ENCODE data around the gene HOXD4. TPM values are rescaled to one million over a fixed set of nuclear protein-coding genes. Genes with fewer than 3 reads are reported as not detected.

Gene HOXD4
- total and polyA plus RNA-seq, 2 donors: 2.0 to 4.0 TPM

DNA sequence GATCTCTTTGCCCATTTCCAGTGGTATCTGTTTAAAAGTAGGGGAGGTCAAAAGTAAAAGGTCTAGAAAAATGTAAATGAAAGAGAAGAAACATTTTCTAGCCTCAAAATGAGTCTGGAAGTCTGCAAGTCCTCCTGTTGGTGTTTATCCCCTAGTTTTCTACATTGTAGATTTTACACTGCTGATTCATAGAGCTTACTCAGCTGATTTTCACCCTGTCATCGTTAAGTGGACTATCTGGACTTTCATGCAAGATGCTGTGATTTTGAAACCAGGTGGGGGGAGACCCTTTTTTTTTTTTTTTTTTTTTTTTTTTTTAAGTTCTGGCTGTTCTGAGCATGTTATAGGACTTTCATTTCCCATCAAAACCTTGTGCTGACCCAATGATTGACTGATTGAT lies 16.0 kb downstream of the HOXD4 start:
- no peak for DNase-seq (ENCODE audit: extremely low spot score)
- Histone ChIP-seq H3K27ac (ENCODE audit: low read depth) (no peak overlapping the region), H3K36me3 (ENCODE audit: insufficient read depth) (no peaks in the 10 kb centered on the region), H3K4me3 (ENCODE audit: low read depth, low read length) (no peak overlapping the region), H3K4me1 (ENCODE audit: insufficient read depth) (no peaks in the 10 kb centered on the region)
- 73% methylated on average over 1 of the region's 1 CpG for WGBS

DNA sequence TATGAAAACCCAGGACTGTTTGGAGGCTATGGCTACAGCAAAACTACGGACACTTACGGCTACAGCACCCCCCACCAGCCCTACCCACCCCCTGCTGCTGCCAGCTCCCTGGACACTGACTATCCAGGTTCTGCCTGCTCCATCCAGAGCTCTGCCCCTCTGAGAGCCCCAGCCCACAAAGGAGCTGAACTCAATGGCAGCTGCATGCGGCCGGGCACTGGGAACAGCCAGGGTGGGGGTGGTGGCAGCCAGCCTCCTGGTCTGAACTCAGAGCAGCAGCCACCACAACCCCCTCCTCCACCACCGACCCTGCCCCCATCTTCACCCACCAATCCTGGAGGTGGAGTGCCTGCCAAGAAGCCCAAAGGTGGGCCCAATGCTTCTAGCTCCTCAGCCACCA lies 17.8 kb downstream of the HOXD4 start:
- WGBS: 77% methylated on average over 5 of the region's 5 CpGs
- no peak for DNase-seq (ENCODE audit: extremely low spot score)
- Histone ChIP-seq H3K27ac (ENCODE audit: low read depth) (no peak overlapping the region), H3K36me3 (ENCODE audit: insufficient read depth) (no peaks in the 10 kb centered on the region), H3K4me1 (ENCODE audit: insufficient read depth) (no peaks in the 10 kb centered on the region), H3K4me3 (ENCODE audit: low read depth, low read length) (no peak overlapping the region)

DNA sequence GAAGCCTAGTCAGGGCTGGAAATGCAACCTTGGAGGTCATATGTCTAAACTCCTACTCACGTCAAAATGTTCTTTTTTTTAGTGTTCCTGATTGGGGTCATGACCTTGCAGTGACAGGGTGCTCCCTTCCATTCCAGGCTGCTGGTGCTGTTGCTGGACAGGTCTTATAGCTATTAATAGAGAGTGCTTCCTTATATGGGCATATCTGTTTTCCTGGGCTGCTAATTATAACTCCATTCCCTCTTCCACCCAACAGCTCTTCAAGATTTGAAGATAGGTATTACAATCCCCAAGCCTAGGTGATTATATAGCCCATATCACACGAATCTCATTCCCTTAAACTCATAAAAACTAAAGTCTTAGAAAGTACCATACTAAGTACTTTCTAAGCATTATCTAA lies 18.4 kb downstream of the HOXD4 start:
- H3K36me3 ChIP-seq (ENCODE audit: insufficient read depth): no peaks in the 10 kb centered on the region
- H3K4me1 ChIP-seq (ENCODE audit: insufficient read depth): no peaks in the 10 kb centered on the region
- DNase-seq (ENCODE audit: extremely low spot score): no peak
- no peak overlapping the region for H3K4me3 ChIP-seq (ENCODE audit: low read depth, low read length)
- WGBS: 69% methylated on average over 2 of the region's 2 CpGs
- no peak overlapping the region for H3K27ac ChIP-seq (ENCODE audit: low read depth)

DNA sequence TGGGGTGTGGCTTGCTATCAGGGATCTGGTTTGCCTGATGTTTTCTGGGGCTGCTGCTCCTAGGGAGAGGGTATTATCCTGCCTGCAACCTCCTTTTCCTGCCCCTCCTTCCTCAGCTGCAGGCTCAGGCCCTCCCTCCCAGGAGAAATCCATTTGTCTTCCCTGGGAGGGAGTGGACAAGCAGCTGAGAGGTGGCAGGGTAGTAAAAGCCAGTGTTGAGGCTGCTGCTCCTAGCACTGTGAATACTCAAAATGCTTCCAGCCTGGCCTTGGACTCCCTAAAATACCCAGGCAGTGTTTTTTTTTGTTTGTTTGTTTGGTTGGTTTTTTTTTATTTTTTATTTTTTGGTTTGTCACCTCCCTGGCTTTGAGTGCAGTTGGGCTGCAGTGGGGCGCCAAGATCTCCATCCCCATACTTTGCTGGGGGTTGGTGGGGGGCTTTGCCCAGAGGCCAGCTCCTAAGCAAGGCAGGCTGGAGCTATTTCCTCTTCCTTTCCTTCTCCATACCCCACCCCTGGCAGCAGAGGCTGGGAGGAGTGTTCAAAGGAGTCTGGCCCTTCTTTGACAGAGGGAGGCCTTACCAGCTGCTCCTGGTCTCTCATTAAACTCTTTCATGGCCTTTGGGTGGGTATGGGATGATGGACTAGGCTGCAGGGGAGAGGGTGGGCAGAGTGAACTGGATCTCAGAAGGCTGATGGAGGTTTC lies 19.4 kb downstream of the HOXD4 start:
- DNase-seq (ENCODE audit: extremely low spot score): no peak
- Histone ChIP-seq H3K4me3 (ENCODE audit: low read depth, low read length) (no peak overlapping the region), H3K27ac (ENCODE audit: low read depth) (no peak overlapping the region), H3K4me1 (ENCODE audit: insufficient read depth) (no peaks in the 10 kb centered on the region), H3K36me3 (ENCODE audit: insufficient read depth) (no peaks in the 10 kb centered on the region)
- WGBS: 90% methylated on average over 1 of the region's 1 CpG

DNA sequence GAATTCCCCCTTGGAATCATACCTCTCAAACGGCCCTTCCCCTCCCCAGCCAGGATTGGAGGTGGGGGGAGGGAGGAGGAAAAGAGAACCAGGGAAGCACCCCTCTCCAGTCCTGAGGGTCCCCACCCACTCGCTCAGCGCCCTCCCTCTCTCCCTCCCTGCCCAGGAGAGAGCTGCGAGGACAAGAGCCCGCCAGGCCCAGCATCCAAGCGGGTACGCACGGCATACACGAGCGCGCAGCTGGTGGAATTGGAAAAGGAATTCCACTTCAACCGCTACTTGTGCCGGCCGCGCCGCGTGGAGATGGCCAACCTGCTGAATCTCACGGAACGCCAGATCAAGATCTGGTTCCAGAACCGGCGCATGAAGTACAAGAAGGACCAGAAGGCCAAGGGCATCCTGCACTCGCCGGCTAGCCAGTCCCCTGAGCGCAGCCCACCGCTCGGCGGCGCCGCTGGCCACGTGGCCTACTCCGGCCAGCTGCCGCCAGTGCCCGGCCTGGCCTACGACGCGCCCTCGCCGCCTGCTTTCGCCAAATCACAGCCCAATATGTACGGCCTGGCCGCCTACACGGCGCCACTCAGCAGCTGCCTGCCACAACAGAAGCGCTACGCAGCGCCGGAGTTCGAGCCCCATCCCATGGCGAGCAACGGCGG lies 20.1 kb downstream of the HOXD4 start:
- 11% methylated on average over 51 of the region's 51 CpGs for WGBS
- no peaks in the 10 kb centered on the region for H3K36me3 ChIP-seq (ENCODE audit: insufficient read depth)
- no peak overlapping the region for H3K27ac ChIP-seq (ENCODE audit: low read depth)
- no peak for DNase-seq (ENCODE audit: extremely low spot score)
- no peaks in the 10 kb centered on the region for H3K4me1 ChIP-seq (ENCODE audit: insufficient read depth)
- H3K4me3 ChIP-seq (ENCODE audit: low read depth, low read length): no peak overlapping the region

DNA sequence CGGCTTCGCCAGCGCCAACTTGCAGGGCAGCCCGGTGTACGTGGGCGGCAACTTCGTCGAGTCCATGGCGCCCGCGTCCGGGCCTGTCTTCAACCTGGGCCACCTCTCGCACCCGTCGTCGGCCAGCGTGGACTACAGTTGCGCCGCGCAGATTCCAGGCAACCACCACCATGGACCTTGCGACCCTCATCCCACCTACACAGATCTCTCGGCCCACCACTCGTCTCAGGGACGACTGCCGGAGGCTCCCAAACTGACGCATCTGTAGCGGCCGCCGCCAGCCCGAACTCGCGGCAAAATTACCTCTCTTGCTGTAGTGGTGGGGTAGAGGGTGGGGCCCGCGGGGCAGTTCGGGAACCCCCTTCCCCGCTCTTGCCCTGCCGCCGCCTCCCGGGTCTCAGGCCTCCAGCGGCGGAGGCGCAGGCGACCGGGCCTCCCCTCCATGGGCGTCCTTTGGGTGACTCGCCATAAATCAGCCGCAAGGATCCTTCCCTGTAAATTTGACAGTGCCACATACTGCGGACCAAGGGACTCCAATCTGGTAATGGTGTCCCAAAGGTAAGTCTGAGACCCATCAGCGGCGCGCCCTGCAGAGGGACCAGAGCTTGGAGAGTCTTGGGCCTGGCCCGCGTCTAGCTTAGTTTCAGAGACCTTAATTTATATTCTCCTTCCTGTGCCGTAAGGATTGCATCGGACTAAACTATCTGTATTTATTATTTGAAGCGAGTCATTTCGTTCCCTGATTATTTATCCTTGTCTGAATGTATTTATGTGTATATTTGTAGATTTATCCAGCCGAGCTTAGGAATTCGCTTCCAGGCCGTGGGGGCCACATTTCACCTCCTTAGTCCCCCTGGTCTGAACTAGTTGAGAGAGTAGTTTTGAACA lies 20.9 kb downstream of the HOXD4 start:
- Histone ChIP-seq H3K4me1 (ENCODE audit: insufficient read depth) (no peaks in the 10 kb centered on the region), H3K4me3 (ENCODE audit: low read depth, low read length) (no peak overlapping the region), H3K27ac (ENCODE audit: low read depth) (no peak overlapping the region), H3K36me3 (ENCODE audit: insufficient read depth) (no peaks in the 10 kb centered on the region)
- WGBS: 22% methylated on average over 60 of the region's 60 CpGs
- no peak for DNase-seq (ENCODE audit: extremely low spot score)

DNA sequence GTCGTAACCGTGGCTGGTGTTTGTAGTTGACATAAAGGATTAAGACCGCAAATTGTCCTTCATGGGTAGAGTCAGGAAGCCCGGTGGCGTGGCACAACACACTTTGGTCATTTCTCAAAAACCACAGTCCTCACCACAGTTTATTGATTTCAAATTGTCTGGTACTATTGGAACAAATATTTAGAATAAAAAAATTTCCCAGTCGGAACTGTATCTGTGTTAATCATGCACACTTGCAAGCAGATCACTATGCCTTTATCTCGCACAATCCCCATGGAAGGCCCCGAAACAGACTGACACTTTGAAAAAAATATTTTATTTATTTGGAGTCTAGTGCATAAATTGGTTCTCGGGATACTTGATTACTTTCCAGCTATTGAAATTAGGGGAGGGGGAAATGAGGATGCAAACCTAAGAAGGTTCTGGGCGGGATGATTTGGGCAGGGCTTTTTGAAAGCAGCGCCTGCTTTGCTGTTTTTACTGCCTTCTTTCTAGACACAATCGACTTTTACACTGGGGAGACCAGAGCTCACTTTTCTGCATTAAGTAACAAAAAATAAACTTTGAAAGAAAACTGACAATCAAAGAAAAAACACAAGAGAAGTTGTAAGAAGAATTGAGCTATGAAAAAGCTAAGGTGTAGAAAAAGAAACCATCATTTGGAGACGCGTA lies 21.7 kb downstream of the HOXD4 start:
- no peaks in the 10 kb centered on the region for H3K4me1 ChIP-seq (ENCODE audit: insufficient read depth)
- no peak overlapping the region for H3K27ac ChIP-seq (ENCODE audit: low read depth)
- H3K4me3 ChIP-seq (ENCODE audit: low read depth, low read length): no peak overlapping the region
- DNase-seq (ENCODE audit: extremely low spot score): no peak
- 41% methylated on average over 14 of the region's 14 CpGs for WGBS
- no peaks in the 10 kb centered on the region for H3K36me3 ChIP-seq (ENCODE audit: insufficient read depth)

DNA sequence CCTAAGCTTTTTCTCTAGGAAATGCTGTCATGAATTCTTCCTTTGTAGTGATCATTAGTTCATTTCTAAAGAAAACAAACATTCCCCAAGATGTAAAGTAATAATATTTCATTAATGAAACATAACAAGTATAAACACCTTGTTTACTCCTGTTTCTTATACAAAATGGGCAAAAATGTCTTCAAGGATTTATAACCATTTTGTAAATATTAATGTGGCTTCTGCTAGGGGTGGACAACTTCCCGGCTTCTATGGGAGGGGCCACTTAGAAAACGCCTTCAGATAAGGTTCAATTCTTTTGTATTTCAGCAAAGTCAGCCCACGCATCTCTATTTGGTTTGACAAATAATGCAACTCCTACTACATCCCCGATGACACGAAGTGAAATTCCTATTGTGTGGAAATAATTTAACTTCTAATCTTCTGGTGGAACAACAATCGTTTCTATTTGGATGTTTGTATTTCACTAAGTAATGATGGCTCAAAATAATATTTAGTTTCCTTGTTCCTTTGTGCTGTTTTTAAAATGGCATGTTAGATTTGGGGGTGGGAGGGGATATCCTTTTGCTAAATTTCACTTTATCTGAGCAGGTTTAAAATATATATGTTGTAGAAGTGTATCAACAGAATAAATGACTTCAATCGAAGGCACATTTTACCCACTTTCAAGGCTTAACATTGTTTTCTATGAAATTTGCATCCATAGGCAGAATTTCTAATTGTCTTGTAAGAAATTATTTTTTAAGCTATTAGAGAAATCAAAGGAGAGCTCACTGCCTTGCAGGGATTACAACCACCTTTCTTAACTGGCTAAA lies 22.4 kb downstream of the HOXD4 start:
- WGBS: 28% methylated on average over 7 of the region's 7 CpGs
- no peak for DNase-seq (ENCODE audit: extremely low spot score)
- Histone ChIP-seq H3K4me3 (ENCODE audit: low read depth, low read length) (no peak overlapping the region), H3K4me1 (ENCODE audit: insufficient read depth) (no peaks in the 10 kb centered on the region), H3K27ac (ENCODE audit: low read depth) (no peak overlapping the region), H3K36me3 (ENCODE audit: insufficient read depth) (no peaks in the 10 kb centered on the region)

DNA sequence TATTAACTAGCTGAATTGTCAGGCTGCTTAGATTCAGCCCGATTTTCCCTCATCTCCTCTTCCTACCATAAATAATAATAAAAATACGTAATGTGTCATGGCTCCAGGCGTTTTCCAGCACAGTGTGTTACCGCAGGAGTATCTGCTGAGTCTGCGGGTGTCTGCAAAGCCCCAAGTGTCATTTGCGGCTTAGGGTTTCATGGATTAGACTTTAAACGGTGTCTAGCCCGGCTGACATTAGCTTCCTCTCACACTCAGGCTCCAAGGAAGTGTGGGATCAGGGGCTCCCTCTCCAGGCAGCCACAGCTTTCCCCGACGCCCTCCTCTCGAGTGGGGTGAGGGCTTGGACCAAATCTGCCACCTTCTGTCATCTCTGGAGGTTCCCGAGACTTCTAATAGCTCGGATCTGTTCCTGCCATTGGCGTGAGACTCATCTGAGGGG lies 23.1 kb downstream of the HOXD4 start:
- WGBS: 18% methylated on average over 14 of the region's 14 CpGs
- Histone ChIP-seq H3K36me3 (ENCODE audit: insufficient read depth) (no peaks in the 10 kb centered on the region), H3K4me1 (ENCODE audit: insufficient read depth) (no peaks in the 10 kb centered on the region), H3K27ac (ENCODE audit: low read depth) (no peak overlapping the region), H3K4me3 (ENCODE audit: low read depth, low read length) (no peak overlapping the region)
- no peak for DNase-seq (ENCODE audit: extremely low spot score)

DNA sequence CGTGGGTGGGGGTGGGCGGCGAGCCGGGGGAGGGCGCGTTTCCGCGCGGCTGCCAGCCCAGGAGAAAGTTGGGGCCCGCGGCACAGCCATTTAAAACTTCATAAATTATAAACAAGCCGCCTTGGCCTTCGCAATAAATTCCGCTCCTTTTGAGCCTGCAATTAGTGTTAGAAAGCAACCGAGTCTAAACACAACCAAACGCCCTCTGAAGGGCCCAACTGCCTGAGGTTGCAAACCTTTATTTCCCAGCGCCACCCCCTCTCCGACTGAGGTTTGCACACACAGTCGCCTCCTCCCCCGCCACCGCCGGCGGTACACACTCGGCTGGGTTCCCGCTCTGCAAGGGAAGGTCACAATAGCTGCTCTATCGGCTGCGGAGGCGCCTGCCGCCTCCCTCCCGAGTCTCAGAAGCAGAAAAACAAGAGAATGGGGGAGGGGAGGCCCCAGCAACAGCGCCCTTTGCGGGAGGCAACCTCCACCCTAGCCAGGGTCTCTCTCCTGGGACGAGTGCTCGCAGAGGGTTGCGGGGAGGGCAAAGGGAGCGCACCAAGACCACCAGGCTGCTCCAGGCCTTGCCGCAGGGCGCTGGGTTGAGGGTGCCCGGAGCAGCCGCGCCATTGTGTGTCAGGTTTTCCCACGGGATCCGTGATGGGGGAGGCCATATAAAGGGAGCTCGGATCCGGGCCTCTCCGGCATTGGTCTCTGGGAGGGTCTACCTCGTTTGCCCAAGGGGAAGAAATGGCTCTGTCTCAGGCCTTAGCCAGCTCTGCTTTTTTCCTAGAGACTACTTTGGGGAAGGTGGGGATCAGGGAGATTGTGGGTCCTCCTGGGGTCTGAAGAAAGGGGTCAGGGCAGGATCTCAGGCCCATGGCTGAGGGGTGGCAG lies 23.7 kb downstream of the HOXD4 start:
- no peaks in the 10 kb centered on the region for H3K36me3 ChIP-seq (ENCODE audit: insufficient read depth)
- no peaks in the 10 kb centered on the region for H3K4me1 ChIP-seq (ENCODE audit: insufficient read depth)
- DNase-seq (ENCODE audit: extremely low spot score): no peak
- WGBS: 31% methylated on average over 47 of the region's 47 CpGs
- H3K4me3 ChIP-seq (ENCODE audit: low read depth, low read length): no peak overlapping the region
- H3K27ac ChIP-seq (ENCODE audit: low read depth): no peak overlapping the region

DNA sequence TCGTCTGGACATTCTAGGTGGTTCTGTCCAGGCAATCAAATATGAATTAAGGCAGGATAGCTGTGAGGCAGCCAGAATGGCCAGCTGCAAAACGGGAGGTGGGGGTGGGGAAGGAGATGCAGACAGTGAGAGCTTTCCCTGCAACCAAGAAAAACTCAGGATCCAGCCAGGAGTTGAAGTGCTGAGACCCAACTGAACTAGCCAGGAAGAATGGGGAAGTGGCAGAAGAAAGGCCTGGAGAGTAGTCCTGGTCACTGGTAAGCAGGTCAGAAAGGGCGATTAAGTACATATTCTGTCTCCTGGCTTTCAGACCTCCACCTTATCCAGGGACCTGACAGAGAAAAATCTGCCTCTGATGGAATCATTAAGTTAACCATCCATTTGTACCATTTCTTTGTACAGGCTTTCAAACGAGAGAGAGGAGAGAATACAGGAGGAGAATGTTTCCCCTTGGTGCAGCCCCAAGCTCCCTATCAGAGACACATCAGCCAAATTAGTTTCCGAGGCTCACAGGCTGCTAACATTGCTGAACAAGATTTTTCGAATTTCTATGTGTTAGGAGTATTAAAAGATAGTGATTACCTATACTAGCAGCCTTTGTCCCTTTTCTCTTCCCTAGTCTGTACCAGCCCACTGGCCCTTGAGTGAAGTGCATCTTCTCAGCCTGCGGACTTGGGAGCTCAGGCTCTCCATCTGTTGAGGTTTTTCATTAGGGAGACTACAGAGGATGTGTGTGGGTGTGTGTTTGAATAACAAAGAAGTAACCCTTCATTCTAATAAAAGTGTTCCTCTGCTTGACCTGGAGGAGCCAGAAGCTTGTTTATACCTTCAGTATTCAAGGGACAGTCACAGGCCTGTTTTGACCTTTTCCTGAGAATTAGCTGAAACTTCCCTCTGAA lies 24.6 kb downstream of the HOXD4 start:
- no peak overlapping the region for H3K27ac ChIP-seq (ENCODE audit: low read depth)
- 85% methylated on average over 7 of the region's 7 CpGs for WGBS
- no peaks in the 10 kb centered on the region for H3K4me1 ChIP-seq (ENCODE audit: insufficient read depth)
- DNase-seq (ENCODE audit: extremely low spot score): no peak
- H3K36me3 ChIP-seq (ENCODE audit: insufficient read depth): no peaks in the 10 kb centered on the region
- no peak overlapping the region for H3K4me3 ChIP-seq (ENCODE audit: low read depth, low read length)
